GM10248 (cell line): ENCODE measurements around the gene STK24.

Source experiments
- CTCF ChIA-PET: fragments of 300-600 bp; sonication (Branson Sonifier 250); formaldehyde crosslinking; extraction: SDS; loops from one replicate; lab custom pipeline; 2021; ENCODE audit warnings: antibody characterized with exemption; lab: Yijun Ruan, JAX
- POLR2A ChIA-PET: fragments of 350-650 bp; sonication (Branson Sonifier 250); formaldehyde crosslinking; extraction: SDS; loops from one replicate; lab custom pipeline; 2020; ENCODE audit warnings: antibody characterized with exemption; lab: Yijun Ruan, JAX
- DNase-seq: peaks from one replicate; pipeline ENCODE4 v3.0.0; 2012; ENCODE audit errors: extremely low spot score
- TF ChIP-seq, protein P1 (sequence below): IDR thresholded peaks from 2 replicates; pipeline ENCODE4 v1.5.1; 2012; ENCODE audit warnings: mild to moderate bottlenecking, low read depth; ENCODE audit errors: extremely low read depth, missing control alignments, control extremely low read depth

Gene STK24

DNA sequence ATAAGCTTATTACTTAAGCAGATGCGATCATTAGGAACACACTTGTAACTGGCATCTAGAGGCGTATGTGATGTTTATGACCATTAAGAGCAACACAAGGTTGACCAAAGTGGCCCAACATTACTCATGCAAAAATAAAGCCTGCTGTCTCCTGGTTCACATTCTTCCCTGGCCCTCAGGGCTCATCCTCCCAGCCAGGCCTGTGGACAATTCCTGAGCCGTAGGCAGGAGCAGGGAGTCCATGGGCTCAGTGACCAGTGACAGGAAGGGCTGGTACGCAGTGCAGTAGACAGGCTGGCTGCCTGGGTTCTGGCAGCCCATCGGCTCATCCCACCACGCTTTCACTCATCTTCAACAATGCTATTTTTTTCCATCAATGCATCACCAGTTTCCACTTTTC is 106.0 kb downstream of the STK24 start:
- CTCF ChIA-PET: interaction anchor here (1.8 to 3.5 kb wide), 2 partner anchors 25 to 183 kb away, joined by 6 to 20 read pairs; no protein-coding TSS in a partner anchor
- TF ChIP-seq, protein P1, sequence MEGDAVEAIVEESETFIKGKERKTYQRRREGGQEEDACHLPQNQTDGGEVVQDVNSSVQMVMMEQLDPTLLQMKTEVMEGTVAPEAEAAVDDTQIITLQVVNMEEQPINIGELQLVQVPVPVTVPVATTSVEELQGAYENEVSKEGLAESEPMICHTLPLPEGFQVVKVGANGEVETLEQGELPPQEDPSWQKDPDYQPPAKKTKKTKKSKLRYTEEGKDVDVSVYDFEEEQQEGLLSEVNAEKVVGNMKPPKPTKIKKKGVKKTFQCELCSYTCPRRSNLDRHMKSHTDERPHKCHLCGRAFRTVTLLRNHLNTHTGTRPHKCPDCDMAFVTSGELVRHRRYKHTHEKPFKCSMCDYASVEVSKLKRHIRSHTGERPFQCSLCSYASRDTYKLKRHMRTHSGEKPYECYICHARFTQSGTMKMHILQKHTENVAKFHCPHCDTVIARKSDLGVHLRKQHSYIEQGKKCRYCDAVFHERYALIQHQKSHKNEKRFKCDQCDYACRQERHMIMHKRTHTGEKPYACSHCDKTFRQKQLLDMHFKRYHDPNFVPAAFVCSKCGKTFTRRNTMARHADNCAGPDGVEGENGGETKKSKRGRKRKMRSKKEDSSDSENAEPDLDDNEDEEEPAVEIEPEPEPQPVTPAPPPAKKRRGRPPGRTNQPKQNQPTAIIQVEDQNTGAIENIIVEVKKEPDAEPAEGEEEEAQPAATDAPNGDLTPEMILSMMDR: no peak

DNA sequence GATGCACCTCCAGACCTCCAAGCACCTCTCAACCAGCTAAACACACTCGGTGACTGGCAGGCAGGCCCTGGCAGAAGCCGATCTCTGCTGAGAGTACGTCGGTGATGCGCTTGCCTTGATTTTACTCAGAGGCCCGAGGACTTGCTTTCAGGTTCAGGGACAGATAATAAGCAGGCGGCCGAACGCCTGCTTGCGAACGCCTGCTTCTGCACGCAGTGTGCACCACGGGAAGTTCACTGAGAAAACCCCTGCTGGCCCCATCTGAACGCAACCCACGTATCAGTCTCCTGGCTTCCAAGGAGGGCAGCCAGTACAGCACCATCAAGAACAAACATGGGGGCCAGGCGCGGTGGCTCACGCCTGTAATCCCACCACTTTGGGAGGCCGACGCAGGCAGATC is 108.0 kb downstream of the STK24 start:
- no peak for DNase-seq
- TF ChIP-seq, protein P1: no peak
- ChIA-PET CTCF (interaction anchor here (1.1 to 3.5 kb wide), 4 partner anchors 11 to 205 kb away, joined by 4 to 20 read pairs (median 10); no protein-coding TSS in a partner anchor), POLR2A (no interaction called here)

More for the DNA sequence above, 106.0 kb downstream of the STK24 start:
- DNase-seq: no peak
- POLR2A ChIA-PET: no interaction called here

- DNase-seq: no peak
- ChIA-PET CTCF (interaction anchor here (1.1 to 3.3 kb wide), 5 partner anchors 10 to 205 kb away, joined by 3 to 16 read pairs (median 5); no protein-coding TSS in a partner anchor), POLR2A (no interaction called here)
- TF ChIP-seq, protein P1: no peak
These were observed 108.5 kb downstream of the STK24 start for GRCh38 chr13:98468361-98468760.

GRCh38 chr13:98467263-98467985 is 109.5 kb downstream of the STK24 start:
- TF ChIP-seq, protein P1: no peak
- ChIA-PET CTCF (interaction anchor here (0.6 to 3.3 kb wide), 14 partner anchors 8 to 612 kb away, joined by 3 to 16 read pairs (median 4); no protein-coding TSS in a partner anchor), POLR2A (no interaction called here)
- no peak for DNase-seq

DNA sequence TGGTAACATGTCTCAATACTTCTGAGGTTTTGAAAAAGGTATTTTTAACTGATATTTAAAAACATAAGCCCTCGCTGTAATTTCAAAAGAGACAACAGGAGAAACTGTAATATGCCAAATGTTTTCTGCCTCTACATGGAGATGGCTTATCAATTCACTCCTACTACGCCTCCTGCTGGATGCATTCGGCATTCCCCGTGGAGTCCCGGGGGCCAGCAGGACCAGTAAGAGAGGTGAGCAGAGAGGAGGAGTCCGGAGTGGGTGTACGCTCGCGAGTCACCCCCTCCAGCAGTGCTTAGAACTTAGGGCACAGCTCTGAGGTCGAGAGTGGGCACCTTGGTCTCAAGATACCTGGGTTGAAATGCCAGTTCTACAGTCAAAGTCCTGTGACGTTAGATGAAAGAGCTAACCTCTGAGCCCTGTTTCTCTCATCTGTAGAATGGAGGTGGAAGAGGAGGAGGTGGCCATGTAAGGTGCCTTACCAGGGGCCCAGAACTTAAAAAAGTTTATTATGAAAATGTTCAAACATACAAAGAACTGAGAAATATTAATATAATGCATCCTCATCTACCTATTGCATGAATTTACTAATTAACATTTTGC is 110.2 kb downstream of the STK24 start:
- no peak for DNase-seq
- CTCF ChIA-PET: interaction anchor here (0.6 to 3.3 kb wide), 13 partner anchors 9 to 611 kb away, joined by 3 to 16 read pairs (median 4); no protein-coding TSS in a partner anchor
- TF ChIP-seq, protein P1: peak; percentile 48
- POLR2A ChIA-PET: no interaction called here

- TF ChIP-seq, protein P1: no peak
- CTCF ChIA-PET: interaction anchor here (1.0 kb wide), 1 partner anchor 11 kb away, joined by 3 read pairs; no protein-coding TSS in a partner anchor
- POLR2A ChIA-PET: no interaction called here
- no peak for DNase-seq
These were observed 114.0 kb downstream of the STK24 start for GRCh38 chr13:98462946-98463345.
